ENCODE results near the gene SLC1A6.

SLC1A6 gene

GRCh38 chr19:14906711-14907110, 73.0 kb downstream of the SLC1A6 start:
- H3K27me3 ChIP-seq (replicated peaks in 2 of 5; ENCODE audit: control insufficient read depth in 4 of 5, insufficient read depth in 5 of 5, low read length in 4 of 5): peaks cover 0 to 2% (median 0%) of the 10 kb centered on the region in 5 experiments
- H3K27ac ChIP-seq (ENCODE audit: insufficient read depth in 1 of 2, low read depth in 1 of 2, low read length in 2 of 2, poor library complexity in 1 of 2, severe bottlenecking in 2 of 2): no peak overlapping the region
- POLR2A ChIA-PET: no interaction called here
- no peak overlapping the region for H3K4me3 ChIP-seq (ENCODE audit: control insufficient read depth in 1 of 7, extremely low read depth in 1 of 7, insufficient read depth in 4 of 7, low read depth in 2 of 7, low read length in 6 of 7)
- no peaks in the 10 kb centered on the region for H3K9me3 ChIP-seq (ENCODE audit: control extremely low read depth in 1 of 5, control insufficient read depth in 4 of 5, insufficient read depth in 2 of 5, low read depth in 1 of 5, low read length in 4 of 5)
- H3K36me3 ChIP-seq (ENCODE audit: control insufficient read depth in 4 of 4, insufficient read depth in 4 of 4, low read length in 3 of 4): no peaks in the 10 kb centered on the region
- no peaks in the 10 kb centered on the region for H3K4me1 ChIP-seq (ENCODE audit: control extremely low read depth in 1 of 4, control insufficient read depth in 4 of 4, insufficient read depth in 4 of 4, low read length in 3 of 4)
- 100% methylated on average over 2 of the region's 4 CpGs for WGBS (ENCODE audit: insufficient coverage)
- CTCF ChIA-PET: no interaction called here
- DNase-seq: no peak

DNA sequence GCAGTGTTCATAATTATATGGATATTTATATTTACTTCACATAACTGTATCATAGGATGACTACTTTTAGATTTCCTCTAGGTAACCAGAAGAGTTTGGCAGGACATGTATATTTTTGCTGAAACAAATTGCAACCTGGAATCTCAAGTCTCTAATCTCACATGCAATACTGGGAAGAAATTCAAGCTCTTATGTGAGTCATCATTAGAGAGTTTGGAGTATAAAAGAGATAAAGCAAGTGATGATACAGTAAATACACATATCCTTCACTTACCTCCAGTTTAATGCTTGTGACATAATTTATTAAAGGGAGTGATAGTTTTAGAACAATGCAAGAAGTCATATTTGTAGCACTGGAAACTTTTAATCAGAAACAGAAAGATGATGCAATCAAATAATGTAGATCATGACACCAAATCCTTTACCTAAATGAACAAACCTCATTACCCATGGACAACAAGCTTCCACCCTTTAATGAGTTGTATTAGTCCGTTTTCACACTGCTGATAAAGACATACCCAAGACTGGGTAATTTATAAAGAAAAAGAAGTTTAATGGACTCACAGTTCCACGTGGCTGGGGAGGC, 77.9 kb downstream of the SLC1A6 start:
- Histone ChIP-seq H3K4me3 (ENCODE audit: control insufficient read depth in 1 of 7, extremely low read depth in 1 of 7, insufficient read depth in 4 of 7, low read depth in 2 of 7, low read length in 6 of 7) (no peak overlapping the region), H3K27ac (ENCODE audit: insufficient read depth in 1 of 2, low read depth in 1 of 2, low read length in 2 of 2, poor library complexity in 1 of 2, severe bottlenecking in 2 of 2) (no peak overlapping the region), H3K27me3 (replicated peaks in 2 of 5; ENCODE audit: control insufficient read depth in 4 of 5, insufficient read depth in 5 of 5, low read length in 4 of 5) (peaks cover 0 to 2% (median 0%) of the 10 kb centered on the region in 5 experiments), H3K4me1 (ENCODE audit: control extremely low read depth in 1 of 4, control insufficient read depth in 4 of 4, insufficient read depth in 4 of 4, low read length in 3 of 4) (peaks cover 0 to 2% (median 0%) of the 10 kb centered on the region in 4 experiments), H3K36me3 (ENCODE audit: control insufficient read depth in 4 of 4, insufficient read depth in 4 of 4, low read length in 3 of 4) (no peaks in the 10 kb centered on the region), H3K9me3 (ENCODE audit: control extremely low read depth in 1 of 5, control insufficient read depth in 4 of 5, insufficient read depth in 2 of 5, low read depth in 1 of 5, low read length in 4 of 5) (no peaks in the 10 kb centered on the region)
- ChIA-PET CTCF (interaction anchor here (1.0 kb wide), 1 partner anchor 28 kb away, joined by 3 read pairs; no protein-coding TSS in a partner anchor), POLR2A (no interaction called here)
- DNase-seq: no peak
- 100% methylated on average over 1 of the region's 2 CpGs for WGBS (ENCODE audit: insufficient coverage)

Data from common myeloid progenitor, CD34-positive (primary cell).